Pons (tissue), 1 donor: Measurements from ENCODE around the gene SLC13A5.
"Not testable (repeated sequence)": the region's sequence is repeated elsewhere in the genome, so short reads cannot be mapped to it uniquely, and the experiment has no call there.

Source experiments
- DNase-seq: peaks from one replicate; pipeline ENCODE4 v3.0.0-alpha.2; 2016; ENCODE audit warnings: low spot score

The SLC13A5 gene

DNA sequence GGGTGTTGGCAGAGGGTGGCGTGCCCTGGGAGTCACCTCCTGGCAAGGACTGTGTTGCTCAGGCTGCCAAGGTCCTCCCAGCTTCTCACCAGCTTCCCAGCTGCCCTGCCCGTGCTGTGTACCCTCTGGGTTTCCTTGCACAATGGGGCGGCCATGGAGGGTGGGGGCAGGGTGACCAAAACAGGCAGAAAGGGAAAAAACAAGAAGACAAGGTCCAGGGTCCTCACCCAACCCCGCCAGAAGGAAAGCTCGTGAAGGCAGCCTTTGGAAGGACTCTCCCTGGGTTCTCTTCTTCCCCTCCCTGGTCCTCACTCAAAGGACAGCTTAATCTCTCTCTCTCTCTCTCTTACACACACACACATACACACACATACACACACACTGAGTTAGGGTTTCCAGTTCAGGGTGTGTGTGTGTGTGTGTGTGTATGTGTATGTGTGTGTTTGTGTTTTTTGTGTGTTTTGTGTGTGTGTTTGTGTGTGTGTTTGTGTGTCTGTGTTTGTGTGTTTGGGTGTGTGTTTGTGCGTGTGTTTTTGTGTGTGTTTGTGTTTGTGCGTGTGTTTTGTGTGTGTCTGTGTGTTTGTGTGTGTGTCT lies 2.0 kb downstream of the SLC13A5 start:
- DNase-seq, result peak; percentile 4

DNA sequence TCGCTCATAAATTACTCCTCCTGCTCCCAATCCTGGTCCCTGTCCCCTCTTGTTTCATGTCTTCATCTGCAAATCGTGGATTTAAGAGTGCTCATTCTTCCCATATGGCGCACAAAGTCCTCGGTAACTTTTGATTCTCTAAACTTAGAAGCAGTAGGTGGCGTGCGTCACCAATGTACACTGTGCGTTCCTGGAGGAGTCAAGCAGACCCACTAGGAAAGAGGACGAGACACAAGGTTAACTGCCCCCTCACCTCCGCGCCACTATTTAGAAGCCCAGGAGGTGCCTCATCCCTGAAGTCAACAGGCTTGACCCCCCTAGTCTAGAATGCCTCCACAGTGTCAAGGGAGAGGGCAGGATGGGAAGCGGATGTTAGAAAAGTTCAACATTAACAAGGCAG lies 2.9 kb downstream of the SLC13A5 start:
- no peak for DNase-seq

DNA sequence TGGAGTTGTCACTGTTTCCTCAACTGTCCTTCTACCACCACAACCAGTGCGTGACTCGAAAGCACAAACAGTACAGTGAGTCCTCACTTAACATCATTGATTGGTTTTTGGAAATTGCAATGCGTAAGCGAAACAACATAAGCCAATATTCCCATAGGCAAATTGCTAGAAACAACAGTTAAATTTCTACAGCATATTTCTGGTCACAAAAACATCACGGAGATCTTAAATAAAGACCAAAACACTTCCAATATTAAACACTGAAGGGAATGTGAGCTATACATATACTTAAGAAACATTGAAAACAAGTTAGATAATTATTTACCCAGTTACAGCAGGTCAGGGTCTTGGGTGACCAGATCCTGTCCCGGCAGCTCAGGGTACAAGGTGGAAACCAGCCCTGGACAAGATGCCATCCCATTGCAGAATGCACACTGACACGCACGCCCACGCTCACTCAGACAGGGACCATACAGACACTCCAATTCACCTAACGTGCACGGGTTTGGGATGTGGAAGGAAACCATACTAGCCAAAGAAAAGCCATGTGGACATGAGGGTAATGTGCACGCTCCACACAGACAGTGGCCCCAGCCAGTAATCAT lies 4.7 kb downstream of the SLC13A5 start:
- no peak for DNase-seq

DNA sequence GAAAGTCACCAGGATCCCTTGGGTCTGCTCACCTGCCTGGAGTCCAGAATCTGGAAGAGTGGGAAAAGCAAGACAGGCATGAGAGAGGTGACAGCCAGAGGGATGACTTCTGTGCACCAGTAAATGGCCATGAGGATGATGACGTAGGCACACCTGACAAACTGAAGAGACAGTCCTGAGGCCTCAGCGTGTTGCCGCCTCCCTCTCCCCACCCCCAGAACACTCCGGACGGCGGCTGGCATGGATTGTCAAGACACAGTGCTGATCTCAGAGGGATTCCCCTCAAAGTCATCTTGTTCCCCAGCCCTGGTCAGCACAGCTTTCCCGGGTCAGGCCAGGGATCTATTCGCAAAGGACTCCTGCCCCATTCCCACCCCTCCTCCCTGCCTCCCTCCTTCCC lies 6.2 kb downstream of the SLC13A5 start:
- DNase-seq, result no peak

DNA sequence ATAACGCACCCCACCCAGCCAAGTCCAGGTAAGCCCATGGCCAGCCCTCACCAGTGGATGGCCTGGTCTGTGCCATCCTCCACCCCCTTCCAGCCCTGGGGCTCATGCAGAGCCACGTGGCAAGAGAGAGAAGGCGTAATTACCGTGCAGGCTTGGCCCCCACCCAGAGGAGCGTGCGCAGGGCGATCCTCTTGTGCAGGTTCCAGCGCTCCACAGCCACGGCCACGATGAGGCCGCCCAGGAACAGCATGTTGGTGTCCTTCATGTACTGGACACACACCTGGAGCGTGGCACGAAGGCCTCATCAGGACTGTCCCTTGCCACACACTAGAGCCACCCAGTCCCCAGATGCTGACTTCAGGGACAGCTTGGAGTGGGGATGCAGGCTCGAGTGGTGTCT lies 6.7 kb downstream of the SLC13A5 start:
- DNase-seq, result no peak

DNA sequence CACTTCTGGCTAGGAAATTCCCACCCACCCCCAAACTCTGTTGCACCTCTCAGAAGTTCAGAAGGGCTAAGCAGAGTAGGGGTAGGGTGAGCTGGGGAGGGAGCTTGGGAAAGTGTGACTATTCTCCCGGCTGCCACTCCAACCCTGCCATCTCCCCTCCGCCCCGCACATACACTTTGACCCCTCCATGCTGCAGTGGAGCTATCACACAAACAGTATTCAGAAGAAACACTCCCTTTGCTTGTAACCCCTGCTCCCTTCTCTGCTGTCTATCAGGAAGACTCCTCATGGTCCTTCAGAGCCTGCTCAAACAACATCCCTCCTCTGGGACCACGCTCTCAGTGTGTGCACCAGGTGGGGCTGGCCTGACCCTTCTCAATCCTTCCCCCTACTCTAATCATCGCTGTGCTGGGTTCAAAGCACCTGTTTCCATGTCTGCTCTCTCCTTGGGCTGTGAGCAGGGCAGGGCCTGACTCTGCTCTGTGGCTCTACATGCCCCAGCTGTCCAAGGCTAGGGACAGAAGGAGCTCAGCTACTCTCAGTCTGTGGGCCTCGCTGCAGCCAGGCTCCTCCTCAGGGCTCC lies 8.6 kb downstream of the SLC13A5 start:
- DNase-seq, result no peak

DNA sequence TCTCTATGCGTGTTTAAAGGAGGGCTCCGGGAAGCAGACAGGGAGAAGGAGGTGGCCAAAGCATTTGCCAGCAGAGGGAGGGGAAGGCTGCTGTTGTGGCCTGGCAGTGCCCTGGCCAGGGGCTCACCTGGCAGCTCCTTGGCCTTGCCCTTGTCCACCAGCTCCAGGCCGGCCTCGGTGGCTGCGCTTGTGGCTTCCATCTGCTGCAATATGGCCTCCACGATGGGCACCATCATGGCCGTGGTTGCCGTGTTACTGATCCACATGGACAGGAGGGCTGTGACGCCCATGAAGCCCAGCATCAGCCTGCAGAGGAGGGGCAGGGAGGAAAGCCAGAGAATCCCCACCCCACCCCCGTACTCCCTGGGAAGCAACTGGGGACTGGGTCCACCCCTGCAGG lies 9.4 kb downstream of the SLC13A5 start:
- DNase-seq, result no peak

DNA sequence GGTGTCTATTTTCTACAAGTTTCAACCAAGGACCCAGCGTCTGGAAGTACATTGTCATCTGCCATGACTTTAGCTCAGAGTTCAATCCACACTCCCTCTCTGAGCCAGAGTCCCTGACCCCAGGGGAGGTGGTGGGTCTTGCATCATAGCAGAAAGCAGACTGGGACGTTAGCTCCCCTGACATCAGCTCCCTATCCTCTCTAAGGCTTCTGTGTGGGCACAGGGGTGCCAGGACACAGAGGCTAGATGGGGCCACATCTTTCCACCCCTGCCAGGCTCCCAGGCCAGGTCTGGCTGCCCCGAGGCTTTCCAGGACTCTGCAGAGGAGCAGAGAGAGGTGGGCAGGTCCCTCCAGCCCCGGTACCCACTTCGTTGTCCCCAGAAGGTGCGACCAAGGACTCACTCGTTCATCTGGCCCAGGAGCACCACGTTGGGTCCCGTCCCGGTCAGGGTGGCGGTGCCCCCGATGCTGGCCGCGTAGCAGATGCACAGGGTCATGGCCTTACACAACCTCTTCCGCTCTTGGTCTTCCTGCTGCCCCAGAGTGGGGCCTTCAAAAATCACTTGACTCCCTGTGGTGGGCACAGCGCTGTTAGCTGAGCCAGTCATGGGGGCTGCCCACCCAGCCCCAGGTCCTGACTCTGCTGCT lies 10.5 kb downstream of the SLC13A5 start:
- no peak for DNase-seq

DNA sequence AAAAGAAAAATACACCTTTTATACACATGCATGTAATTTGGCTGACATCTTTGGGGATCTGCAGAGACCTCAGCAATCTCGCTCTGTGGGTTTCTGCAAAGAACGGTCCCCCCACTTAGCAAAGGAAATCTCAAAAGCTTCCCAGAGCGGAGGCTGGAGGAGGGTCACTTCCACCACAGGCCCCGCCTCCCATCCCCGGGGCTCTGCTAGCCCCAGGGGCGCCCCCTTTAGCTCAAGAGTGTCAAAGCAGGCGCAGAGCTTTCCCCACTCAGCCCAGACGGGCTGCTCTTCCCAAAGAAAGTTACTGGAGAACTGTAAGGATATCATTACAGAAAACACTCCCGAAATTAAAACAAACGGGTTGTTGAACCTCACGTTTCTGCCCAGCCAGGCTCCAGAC lies 11.4 kb downstream of the SLC13A5 start:
- no peak for DNase-seq

- DNase-seq, result no peak
Measured at GRCh38 chr17:6700948-6701307, 12.2 kb downstream of the SLC13A5 start.

GRCh38 chr17:6699997-6700947 lies 12.9 kb downstream of the SLC13A5 start:
- DNase-seq, result no peak

DNA sequence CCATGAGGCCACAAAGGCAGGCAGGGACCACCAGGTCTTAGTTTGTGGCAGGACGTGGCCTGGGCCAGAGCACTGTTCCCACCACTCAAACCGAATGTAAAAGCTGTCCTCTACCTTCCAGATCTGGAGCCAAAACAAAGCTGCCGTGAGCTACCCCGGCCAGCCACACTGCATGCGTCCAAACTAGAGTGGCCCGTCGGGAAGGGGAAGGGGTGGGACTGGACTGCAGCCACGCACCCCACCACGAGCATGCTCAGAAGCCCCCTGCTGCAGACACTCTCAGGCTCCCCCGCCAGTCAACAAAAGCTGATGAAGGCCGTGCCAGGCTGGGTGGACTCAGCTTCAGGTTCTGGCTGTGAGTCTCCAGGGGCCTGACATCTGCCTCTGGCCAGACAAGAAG lies 15.2 kb downstream of the SLC13A5 start:
- no peak for DNase-seq

DNA sequence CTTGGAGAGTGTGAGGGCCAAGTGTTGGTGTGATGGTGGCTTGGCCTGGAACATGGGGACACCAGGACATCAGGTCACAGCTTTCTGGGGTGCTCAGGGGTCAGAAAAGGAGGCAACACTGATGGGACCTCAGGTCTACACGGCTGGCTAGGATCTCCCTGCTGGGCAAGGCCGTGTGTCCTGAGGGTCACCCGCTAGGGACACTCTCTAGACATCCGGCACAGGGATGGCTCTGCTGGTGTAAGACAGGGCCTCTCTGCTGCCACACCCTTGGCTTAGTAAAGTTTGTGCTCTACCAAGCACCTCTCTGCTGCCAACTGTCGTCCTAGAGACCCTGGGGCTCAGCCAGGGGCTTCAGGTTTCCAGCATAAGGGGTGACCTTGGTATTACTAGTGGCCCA lies 16.3 kb downstream of the SLC13A5 start:
- no peak for DNase-seq

DNA sequence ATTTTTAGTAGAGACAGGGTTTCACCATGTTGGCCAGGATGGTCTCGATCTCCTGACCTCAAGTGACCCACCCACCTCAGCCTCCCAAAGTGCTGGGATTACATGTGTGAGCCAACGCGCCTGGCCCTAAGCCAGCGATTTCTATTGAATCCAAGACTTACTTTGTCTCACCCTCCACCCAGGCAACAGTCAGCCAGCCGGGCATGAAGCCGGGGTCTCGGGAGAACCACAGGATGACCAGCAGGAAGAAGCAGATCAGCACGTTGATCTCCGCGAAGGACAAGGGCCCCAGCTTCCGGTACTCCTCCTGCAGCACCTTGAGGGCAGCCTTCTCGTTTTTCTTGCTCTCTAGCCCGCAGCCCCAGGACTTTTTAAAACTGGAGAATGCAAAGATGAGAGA lies 17.6 kb downstream of the SLC13A5 start:
- no peak for DNase-seq

- DNase-seq, result no peak
Measured at GRCh38 chr17:6695051-6695450, 18.1 kb downstream of the SLC13A5 start.

DNA sequence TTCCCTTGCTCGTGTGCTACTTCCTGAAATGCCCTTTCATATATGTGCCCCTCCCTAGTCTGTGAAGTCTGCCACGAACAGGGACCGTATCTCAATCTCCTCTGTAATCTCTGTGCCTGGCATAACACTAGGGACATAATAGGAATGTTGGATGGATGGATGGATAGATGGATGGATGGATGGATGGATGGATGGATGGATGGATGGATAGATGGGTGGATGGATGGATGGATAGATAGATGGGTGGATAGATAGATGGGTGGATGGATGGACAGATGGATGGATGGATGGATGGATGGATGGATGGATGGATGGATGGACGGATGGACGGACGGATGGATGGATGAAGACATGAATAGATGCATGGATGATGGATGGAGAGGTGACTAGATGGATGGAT lies 21.2 kb downstream of the SLC13A5 start:
- DNase-seq, result not testable (repeated sequence)

GRCh38 chr17:6691546-6691945 lies 21.6 kb downstream of the SLC13A5 start:
- no peak for DNase-seq

DNA sequence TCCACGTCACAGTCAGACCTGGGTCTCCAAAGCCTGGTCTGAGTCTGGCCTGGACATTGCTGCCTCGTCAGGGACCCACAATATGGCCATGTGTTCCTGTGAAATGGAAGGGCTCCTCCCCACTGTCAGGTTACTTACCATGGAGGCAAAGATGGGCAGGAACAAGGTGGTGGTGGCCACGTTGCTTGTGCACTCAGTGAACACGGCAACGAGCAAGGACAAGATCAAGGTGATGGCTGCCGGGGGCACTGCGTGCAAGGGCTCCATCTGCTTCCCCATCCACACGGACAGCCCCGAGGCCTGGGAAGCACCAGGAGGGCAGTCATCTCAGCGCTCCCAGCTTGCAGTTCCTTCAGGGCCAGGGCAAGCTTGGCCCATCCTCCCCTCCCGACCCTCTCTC lies 22.5 kb downstream of the SLC13A5 start:
- DNase-seq, result no peak

DNA sequence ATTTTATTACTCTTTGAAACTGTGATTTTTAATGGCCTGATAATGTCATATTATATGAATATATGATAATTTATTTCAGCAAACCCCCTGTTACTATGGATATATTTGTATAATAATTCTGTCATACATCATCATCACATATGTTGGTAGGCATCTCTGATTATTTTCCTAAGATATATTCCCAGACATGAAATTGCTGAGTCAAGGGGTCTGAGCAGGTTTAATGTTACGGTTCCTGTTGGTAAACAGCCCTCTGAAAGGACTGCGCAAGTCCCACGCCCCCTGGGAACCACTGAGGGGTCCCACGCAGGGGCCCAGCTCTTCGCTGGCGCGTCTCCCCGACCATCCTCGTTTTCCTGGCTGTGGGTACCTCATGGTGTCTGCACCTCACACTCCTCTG lies 24.2 kb downstream of the SLC13A5 start:
- no peak for DNase-seq

DNA sequence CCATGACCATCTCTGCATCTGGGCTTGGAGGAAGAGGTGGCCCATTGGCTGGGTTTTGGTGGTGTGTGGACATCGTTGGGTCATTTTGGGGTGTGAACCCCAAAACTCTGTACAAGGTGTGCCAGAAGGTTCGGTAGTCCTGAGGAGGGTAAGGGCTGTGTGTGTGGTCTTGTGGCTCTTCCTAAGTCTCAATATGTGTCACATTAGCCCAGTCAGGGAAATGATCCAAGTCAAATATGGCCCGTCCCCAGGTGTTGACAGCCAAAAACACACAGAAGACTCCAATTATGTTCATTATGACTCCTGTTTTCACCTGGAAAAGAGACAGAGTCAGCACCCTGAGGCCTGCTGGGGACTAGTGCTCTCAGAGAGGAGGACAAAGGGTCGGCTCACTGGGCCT lies 27.1 kb downstream of the SLC13A5 start:
- no peak for DNase-seq

DNA sequence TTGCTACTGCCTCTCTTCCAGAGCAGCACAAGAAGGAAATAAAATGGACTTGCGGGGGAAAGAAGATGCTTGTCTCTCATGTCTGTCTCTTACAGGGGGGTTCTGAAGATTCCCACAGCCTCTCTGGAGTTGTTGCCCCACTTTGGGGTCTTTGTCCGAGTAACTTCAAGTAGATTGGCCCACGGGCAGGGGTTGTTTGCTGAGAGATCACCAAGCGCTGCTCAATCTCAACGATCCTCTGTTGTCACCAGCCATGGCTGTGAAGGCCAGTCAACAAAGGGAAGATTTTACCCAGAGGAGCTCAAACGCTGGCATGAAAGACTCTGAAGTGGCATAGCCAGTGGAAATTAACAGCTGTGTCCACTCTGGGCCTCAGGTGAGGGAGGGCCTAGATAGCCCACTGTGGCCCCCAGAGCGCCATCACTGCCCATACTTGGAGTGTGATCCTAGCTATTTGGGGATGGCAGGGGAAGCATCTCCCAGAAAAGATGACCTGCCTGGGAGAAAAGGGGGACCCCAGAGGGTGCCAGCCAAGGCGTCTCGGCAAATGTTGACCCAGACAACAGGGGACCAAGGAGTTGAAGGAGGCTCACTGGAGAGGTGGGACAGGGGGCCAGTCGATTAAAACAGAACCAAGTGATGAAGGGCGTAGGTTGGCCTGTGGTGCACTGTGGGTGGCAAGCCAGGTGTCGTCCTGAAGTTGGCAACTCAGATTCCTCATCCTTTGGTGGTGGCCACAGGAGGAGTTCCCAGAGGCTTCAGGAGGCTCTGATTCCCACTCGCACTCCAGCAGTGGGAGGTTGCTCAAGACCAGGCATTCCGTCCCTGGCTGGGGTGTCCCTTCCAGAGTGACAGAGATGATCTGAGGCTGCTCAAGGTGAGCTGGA lies 28.0 kb downstream of the SLC13A5 start:
- DNase-seq, result no peak

DNA sequence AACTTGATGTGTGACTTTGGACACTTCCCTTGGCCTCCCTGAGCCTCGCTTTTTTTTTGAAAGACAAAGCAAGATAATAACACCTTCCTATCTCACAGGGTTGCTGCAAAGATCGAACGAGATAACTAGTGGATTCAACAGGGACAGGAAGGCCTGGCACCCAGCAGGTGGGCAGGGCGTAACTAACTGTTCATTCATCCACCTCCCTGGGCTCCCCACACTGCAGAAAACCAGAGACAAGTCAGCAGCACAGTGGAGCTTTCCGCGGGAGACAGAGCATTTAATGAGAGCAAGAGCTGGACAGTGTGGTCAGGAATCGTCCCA lies 28.7 kb downstream of the SLC13A5 start:
- DNase-seq, result no peak
